Measurements from ENCODE around the gene DUSP1. TPM values are rescaled to one million over a fixed set of nuclear protein-coding genes. Genes with fewer than 3 reads are reported as not detected.

The DUSP1 gene
- total and polyA plus RNA-seq, 9 of the 15 experiments (the other 6 are each of a cell fraction or from before 2014, with no cell fraction given) = 2.1 to 14.2 (median 8.5) TPM

GRCh38 chr5:172793577-172794488 is 22.8 kb upstream of the DUSP1 start:
- Histone ChIP-seq H3K9me1 (ENCODE audit: control insufficient read depth, insufficient read depth, low read length) (no peaks in the 10 kb centered on the region), H4K20me1 (replicated peaks; ENCODE audit: control insufficient read depth, insufficient read depth, low read length) (no peaks in the 10 kb centered on the region), H3K27ac (ENCODE audit: extremely low read depth, low read depth, low read length) (peak overlapping the region; percentile 44; the same call in 2 of the 3 replicates), H3K4me1 (replicated peaks in 1 of 2; ENCODE audit: control insufficient read depth in 2 of 2, insufficient read depth in 2 of 2, low read length in 2 of 2) (peaks cover 34 to 39% of the 10 kb centered on the region in 2 experiments), H3K79me2 (ENCODE audit: control insufficient read depth, insufficient read depth, low read length) (no peaks in the 10 kb centered on the region), H2AFZ (ENCODE audit: low read depth, low read length) (peak overlapping the region; percentile 87), H3K9me3 (replicated peaks; ENCODE audit: control insufficient read depth, insufficient read depth, low read depth, low read length) (no peaks in the 10 kb centered on the region), H3K27me3 (ENCODE audit: control insufficient read depth in 2 of 2, insufficient read depth in 2 of 2, low read length in 2 of 2) (no peaks in the 10 kb centered on the region), H3K9ac (ENCODE audit: insufficient read depth in 1 of 2, low read depth in 2 of 2, low read length in 2 of 2) (peak overlapping the region; percentile 13 to 72; a peak in 2 of 4 replicates), H3K4me2 (ENCODE audit: insufficient read depth, low read length) (peak overlapping the region; percentile 43), H3K36me3 (ENCODE audit: control insufficient read depth, insufficient read depth, low read length) (no peaks in the 10 kb centered on the region), H3K4me3 (no peak overlapping the region)
- ChIA-PET CTCF (ENCODE audit: low intra/inter-chr PET ratio) (no interaction called here), POLR2A (interaction anchor here (0.6 to 1.8 kb wide), 5 partner anchors 10 to 1072 kb away, joined by 3 to 13 read pairs (median 5); partner anchors contain the start of gene DUSP1)
- BruUV-seq (replicated peaks) = no TSS peak
- WGBS (ENCODE audit: insufficient coverage, low coverage, missing lambda C conversion rate) = 37% methylated on average over 17 of the region's 17 CpGs
- intact Hi-C loops (cut with micrococcal nuclease) (no loop called here), in situ Hi-C loops (cut with MboI) (no loop called here)
- FAIRE-seq (no peak), ATAC-seq (peak; percentile 3; the same call in 1 of the 3 replicates), DNase-seq (ENCODE audit: extremely low read depth in 1 of 4, low spot score in 3 of 4) (peak in 2 of 4 experiments; percentile 53 to 67)
- no peak for TF ChIP-seq GTF2E2 (tag; IDR thresholded peaks at IDR 0.05)
- TF ChIP-seq PRDM10 (IDR thresholded peaks at IDR 0.05; ENCODE audit: partially characterized antibody) = no peak
- no peak for TF ChIP-seq CGGBP1 (CRISPR knock-in tag; IDR thresholded peaks at IDR 0.05)
- no peak for TF ChIP-seq PHF8 (IDR thresholded peaks at IDR 0.05; ENCODE audit: borderline replicate concordance, low read length)
- no peak; the same call in 1 of the 2 replicates for TF ChIP-seq MEF2D (tag; conservative IDR thresholded peaks at IDR 0.05; ENCODE audit: low read depth)
- TF ChIP-seq, protein P1, sequence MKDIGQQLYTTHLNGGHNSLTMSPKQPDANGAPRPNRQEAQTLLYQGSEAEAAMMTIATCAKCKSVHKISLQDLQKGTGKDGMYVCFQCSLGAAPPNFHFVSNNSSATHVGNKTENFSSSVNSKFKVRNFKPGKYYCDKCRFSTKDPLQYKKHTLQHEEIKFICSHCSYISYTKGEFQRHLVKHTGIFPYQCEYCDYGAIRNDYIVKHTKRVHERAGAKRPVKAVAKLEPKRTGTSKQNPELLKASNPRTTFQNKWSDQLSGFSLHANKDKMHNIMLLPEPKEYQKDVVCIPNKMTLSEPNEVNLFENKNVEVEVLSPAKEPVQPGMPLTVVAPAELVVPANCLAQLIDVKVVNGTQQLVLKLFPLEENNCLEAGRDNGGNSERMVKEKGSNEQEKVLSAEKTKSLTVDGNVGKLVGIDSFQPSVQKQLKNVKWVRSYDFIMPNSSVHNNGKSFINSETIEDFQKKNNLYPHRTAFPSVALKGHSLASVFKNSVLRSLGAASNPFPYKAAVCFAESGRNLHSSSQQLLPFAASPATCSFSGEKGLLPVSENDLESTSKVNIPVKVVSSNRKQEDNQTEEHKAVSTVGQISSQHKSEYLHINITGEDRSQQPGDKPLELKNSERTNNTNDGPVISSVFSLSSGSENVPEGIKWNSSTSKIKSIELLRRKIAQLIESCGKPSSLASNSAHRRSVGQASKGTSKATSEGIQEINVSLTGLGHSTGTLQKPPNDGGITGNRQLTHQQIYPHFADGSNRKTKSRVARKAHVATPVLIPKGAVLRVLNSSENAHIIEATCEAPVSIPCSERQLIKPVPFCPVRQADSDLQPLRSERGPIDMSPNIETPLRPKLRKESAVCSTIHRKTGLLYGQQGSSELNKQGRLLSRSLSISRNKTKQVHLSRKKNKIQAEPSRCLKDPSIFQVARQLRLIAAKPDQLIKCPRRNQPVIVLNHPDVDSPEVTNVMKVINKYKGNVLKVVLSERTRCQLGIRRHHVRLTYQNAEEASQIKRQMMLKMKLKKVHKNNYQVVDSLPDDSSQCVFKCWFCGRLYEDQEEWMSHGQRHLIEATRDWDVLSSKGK (CRISPR knock-in tag; IDR thresholded peaks at IDR 0.05) = no peak
- TF ChIP-seq ZNF592 (IDR thresholded peaks at IDR 0.05) = peak; percentile 73; the same call in 1 of the 2 replicates
